HG02970 (cell line): Measurements from ENCODE around the gene UBAP2.

Source experiments
- ATAC-seq: cut with Tn5 transposase; IDR thresholded peaks from one replicate; pipeline ENCODE4 v1.9.1; 2021; ENCODE audit warnings: mild to moderate bottlenecking, moderate library complexity, moderate number of reproducible peaks; ENCODE audit not compliant: unreplicated experiment, low FRiP score

UBAP2 gene

DNA sequence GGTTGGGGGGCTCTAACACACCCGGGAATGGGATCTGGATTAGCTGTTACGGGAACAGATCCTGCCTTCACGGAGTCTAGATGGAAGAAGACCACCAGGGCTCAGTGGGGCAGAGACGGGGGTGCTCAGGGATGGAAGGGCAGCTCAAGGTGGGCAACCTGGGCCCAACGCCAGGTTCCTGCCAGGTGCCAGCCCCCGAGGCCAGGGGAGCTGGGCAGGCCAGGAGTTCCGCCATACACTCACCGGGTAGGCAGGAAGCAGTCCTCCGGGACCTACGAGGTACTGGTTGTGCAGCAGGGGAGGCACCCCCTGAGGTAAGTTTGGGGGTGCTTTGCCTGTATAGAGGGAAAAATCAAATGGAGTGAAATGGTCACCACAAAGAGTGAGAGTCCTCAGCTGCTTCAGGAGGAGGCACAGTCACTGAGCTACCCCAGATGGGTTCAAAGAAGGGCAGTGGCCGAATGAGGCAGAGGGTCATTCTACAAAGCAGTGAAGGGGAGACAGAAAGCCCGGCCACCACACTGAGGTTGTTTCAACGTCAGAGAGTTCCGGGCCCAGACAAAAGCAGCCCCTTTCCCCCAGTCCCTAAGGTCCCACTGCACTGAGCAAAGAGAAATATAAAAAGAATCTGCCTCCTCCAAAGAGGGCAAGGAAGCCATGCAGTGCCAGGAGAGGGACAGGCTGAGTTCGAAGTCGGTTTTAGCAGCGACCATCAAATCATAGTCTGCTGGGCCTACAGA is 121.8 kb downstream of the UBAP2 start:
- ATAC-seq, result no peak

- ATAC-seq, result no peak
Observed at GRCh38 chr9:33924978-33925797, 123.5 kb downstream of the UBAP2 start.

DNA sequence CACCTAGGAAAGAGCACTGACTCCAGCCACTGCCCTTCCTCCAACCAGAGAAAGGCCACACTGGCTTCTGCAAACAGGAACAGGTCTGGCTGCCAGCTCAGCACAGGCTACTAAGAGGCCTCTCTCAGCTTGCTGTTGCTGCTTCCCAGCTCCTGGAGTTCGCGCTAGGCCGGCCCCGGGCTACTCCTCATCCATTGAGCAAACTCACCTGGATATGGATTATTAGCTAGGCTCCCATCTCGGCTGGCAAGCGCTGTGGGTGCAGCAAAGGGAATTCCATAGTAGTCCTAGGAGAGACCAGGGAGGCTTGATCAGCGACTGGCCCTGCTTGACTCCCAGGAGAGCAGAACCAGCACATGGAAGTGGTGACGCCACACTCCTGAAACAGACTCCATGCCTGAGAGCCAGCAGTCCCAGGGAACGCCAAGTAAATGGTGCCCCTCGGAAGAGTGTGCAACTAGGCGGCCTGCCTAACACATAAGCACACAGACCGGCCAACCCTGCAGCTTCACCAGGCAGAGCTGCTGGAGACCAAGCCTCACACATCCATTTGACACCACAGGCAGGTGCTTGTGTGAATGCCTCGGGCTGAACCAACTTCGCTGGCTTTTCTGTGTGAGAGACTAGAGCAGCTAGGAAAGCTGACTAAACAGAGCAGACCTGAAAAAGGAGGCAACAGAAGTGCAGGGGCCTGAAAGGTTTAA is 124.5 kb downstream of the UBAP2 start:
- ATAC-seq, result no peak

GRCh38 chr9:33923079-33923478 is 125.6 kb downstream of the UBAP2 start:
- no peak for ATAC-seq

GRCh38 chr9:33921967-33922895 is 126.5 kb downstream of the UBAP2 start:
- no peak for ATAC-seq

DNA sequence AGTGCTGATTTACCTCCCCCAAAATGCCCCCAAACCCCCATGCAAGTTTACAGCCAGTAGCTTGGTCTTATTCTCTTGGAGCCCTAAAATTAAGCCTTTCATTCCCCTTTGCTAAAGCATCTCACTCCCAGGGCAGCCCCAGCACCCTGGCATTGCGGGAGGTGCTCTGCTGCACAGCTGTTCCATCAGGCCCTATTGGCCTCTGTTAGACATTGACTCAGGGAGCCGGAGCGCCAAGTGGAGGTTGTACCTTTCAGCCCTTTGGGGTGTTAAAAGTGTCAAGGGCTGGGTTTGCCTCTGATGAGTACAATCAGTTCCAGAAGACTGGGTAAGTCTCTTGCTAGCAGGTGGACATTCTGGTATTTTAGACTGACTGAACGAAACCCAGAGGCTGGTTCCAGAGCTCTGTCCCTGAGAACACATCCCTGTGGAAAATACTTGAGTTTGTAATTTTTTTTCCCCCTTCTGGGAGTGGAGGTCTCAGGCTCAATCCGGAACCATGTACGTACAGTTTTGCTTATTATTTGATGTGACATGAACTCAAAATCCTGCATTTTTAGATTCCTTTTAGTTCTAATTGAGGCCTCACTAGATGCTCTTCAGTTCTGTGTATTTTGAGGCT is 129.3 kb downstream of the UBAP2 start:
- ATAC-seq, result no peak

DNA sequence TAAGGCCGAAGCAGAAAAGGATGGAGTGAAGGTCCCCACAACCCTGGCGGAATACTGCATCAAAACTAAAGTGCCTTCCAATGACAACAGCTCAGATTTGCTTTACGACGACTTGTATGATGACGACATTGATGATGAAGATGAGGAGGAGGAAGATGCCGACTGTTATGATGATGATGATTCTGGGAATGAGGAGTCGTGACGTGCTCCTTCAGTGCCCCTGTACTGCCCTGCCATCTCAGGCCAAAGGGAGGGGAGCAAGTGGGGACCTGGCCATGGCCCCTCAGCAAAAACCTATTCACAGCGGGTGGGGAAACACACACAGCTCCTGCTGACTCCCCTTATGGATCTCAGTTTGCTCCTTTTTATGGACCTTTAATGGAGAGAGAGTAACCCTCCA is 131.7 kb downstream of the UBAP2 start:
- ATAC-seq, result no peak

DNA sequence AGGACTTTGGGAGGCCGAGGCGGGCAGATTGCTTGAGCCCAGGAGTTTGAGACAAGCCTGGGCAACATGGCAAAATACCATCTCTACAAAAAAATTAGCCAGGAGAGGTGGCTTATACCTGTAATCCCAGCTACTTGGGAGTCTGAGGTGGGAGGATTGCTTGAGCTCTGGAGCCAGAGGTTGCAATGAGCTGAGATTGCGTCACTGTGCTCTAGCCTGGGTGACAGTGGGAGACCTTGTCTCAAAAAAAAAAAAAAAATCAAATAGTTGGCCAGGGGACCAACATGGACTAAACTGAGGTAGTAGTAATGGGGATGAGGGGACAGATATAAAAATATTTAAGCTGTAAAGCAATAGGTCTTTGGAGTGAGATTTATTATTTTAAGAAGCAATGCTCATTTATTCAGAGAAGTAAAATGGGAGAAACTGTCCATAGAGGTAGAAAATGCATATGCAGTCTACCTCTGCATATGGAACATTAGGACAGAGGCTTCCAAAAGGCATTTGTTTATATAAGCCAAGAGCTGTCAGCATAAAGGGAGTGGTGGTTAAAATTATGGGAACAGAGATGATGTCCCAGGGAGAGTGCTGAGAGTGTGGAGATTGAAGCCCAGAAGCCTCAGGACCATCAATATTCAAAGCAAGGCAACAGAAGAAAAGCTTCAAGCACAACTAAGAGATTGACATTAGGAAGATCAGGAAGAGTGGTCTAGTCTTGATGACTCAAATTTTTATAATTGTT is 133.6 kb downstream of the UBAP2 start:
- ATAC-seq, result no peak

DNA sequence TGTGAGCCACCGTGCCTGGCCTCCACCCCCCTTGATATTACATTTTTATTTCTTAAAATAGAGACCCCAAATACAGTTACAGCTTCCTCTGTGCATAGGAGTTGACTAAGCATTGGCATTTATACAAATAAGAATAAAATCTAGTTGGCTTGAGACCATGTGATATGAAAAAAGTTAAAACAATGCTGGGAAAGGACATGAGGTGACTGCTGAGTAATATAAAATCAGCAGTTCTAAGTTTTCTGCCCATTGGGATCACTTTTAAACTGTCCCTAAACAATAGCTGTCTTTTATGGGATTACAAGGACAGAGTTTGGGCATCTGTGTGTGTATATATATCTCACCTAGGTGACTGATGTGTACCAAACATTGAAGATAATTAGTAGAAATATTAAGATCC is 135.1 kb downstream of the UBAP2 start:
- ATAC-seq, result no peak

- ATAC-seq, result no peak
Observed at GRCh38 chr9:33908749-33909148, 139.9 kb downstream of the UBAP2 start.

DNA sequence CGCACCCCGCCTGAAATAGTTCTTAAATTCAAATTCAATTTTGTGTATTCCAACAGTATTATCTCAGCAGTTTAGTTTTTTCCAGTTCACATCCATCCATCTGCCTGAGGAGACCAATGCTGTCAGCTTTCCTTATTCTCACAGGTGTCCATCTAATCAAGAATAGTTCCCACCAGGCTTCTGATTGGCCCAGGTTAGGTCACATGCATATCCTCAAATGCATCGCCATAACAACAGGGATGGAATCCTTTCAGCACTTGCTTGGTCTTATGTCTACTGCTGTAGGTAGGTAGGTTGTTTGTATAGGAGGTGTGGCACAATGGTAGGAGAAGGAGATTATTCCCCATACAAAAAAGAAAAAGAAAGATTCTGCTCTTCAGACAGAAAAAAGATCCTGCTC is 140.6 kb downstream of the UBAP2 start:
- ATAC-seq, result no peak

DNA sequence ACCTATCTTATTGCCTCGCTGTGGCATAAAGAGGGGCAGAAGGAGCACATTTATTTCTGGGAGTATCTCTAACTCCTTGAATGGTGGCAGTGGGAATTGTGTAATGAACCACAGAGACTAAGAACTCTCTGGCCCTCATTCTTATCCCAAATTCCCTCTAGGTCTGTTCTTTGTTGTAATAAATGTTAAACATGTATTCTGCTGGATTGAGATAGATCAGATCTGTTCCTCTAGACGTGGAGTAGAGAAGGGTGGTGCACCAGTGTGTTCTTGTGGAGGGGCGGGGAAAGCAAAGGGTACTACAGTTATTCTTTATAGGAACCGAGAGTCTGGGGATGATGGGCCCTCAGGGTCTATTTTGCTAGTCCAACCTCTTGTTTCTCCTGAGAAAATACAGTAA is 141.3 kb downstream of the UBAP2 start:
- no peak for ATAC-seq

GRCh38 chr9:33906769-33907168 is 141.9 kb downstream of the UBAP2 start:
- no peak for ATAC-seq

DNA sequence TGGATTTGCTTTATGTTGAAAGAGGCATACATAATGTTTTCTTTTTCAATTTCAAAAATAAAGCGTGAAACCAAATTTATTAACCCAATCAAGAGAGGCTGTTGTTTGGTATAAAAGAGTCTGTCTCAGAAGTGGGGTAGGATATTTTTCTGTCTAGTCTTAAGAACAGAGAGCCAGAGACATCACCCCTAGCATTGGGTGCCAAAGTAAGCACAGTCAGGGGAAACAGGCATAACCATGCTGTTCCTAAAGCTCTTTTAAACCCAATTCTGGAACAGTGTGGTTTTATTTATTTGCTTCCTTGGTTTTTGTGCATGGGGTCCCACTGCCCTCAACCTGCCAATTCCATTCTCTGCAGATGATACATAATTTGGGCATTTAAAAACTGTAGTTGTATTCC is 143.6 kb downstream of the UBAP2 start:
- ATAC-seq, result no peak

GRCh38 chr9:33903157-33903780 is 145.4 kb downstream of the UBAP2 start:
- no peak for ATAC-seq

GRCh38 chr9:33894316-33894715 is 154.4 kb downstream of the UBAP2 start:
- no peak for ATAC-seq

GRCh38 chr9:33893861-33894260 is 154.8 kb downstream of the UBAP2 start:
- ATAC-seq, result no peak

DNA sequence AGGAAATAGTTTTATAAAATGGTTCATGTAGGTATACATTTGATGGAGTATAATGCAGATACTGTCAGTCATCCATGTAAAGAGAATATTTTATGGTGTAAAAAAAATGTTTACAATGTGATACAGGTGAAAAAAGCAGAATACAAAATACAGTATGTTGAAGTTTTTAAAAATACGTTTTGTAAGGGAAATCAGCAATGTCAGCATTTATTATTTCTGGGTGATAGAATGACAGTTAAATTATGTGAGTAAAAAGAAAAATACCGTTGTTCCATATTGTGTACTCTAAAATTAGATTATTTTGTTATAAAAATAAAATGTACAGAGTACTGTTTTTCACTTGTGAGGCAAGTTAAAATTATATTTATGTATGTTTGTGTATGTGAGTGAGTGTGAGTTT is 162.7 kb downstream of the UBAP2 start:
- ATAC-seq, result no peak
